ENCODE data around the gene RAB7B. TPM values are rescaled to one million over a fixed set of nuclear protein-coding genes. Genes with fewer than 3 reads are reported as not detected.

The RAB7B gene
- total and polyA plus RNA-seq, 2 experiments from 2014 or later = 4.5 to 22.6 TPM

GRCh38 chr1:205991237-205991636 is 12.0 kb downstream of the RAB7B start:
- TF ChIP-seq CTCF (IDR thresholded peaks at IDR 0.05; ENCODE audit: poor library complexity) (no peak), EZH2phosphoT487 (IDR thresholded peaks at IDR 0.05; ENCODE audit: low read depth, severe bottlenecking, unreplicated experiment) (no peak), EZH2 (IDR thresholded peaks at IDR 0.05; ENCODE audit: borderline replicate concordance) (no peak)
- no peak for DNase-seq (ENCODE audit: low spot score)
- Histone ChIP-seq H3K9me3 (ENCODE audit: low read depth) (no peaks in the 10 kb centered on the region), H3K27me3 (no peaks in the 10 kb centered on the region), H2AFZ (no peak overlapping the region), H3K4me3 (no peak overlapping the region), H3K9me2 (replicated peaks; ENCODE audit: insufficient read depth) (no peaks in the 10 kb centered on the region), H4K20me1 (ENCODE audit: insufficient read depth, poor library complexity, severe bottlenecking) (no peaks in the 10 kb centered on the region), H3K4me2 (no peak overlapping the region), H3K27ac (no peak overlapping the region), H3K4me1 (ENCODE audit: insufficient read depth) (no peaks in the 10 kb centered on the region), H3K79me2 (no peaks in the 10 kb centered on the region), H3K36me3 (replicated peaks; ENCODE audit: insufficient read depth, low read depth) (no peaks in the 10 kb centered on the region)
- WGBS (ENCODE audit: low lambda C conversion rate, missing lambda C conversion rate) = 70% methylated on average over 4 of the region's 4 CpGs

GRCh38 chr1:205990226-205990625 is 13.0 kb downstream of the RAB7B start:
- Histone ChIP-seq H3K36me3 (replicated peaks; ENCODE audit: insufficient read depth, low read depth) (no peaks in the 10 kb centered on the region), H3K27ac (no peak overlapping the region), H3K9me3 (ENCODE audit: low read depth) (no peaks in the 10 kb centered on the region), H3K4me1 (ENCODE audit: insufficient read depth) (no peaks in the 10 kb centered on the region), H3K4me3 (no peak overlapping the region), H3K4me2 (no peak overlapping the region), H3K9me2 (replicated peaks; ENCODE audit: insufficient read depth) (no peaks in the 10 kb centered on the region), H3K27me3 (no peaks in the 10 kb centered on the region), H4K20me1 (ENCODE audit: insufficient read depth, poor library complexity, severe bottlenecking) (no peaks in the 10 kb centered on the region), H2AFZ (no peak overlapping the region), H3K79me2 (no peaks in the 10 kb centered on the region)
- TF ChIP-seq EZH2 (IDR thresholded peaks at IDR 0.05; ENCODE audit: borderline replicate concordance) (no peak), EZH2phosphoT487 (IDR thresholded peaks at IDR 0.05; ENCODE audit: low read depth, severe bottlenecking, unreplicated experiment) (no peak), CTCF (IDR thresholded peaks at IDR 0.05; ENCODE audit: poor library complexity) (no peak)
- DNase-seq (ENCODE audit: low spot score) = no peak
- WGBS (ENCODE audit: low lambda C conversion rate, missing lambda C conversion rate) = 90% methylated on average over 2 of the region's 2 CpGs

- WGBS (ENCODE audit: low lambda C conversion rate, missing lambda C conversion rate) = 88% methylated on average over 5 of the region's 5 CpGs
- no peaks in the 10 kb centered on the region for H4K20me1 ChIP-seq (ENCODE audit: insufficient read depth, poor library complexity, severe bottlenecking)
- H3K4me1 ChIP-seq (ENCODE audit: insufficient read depth) = no peaks in the 10 kb centered on the region
- H3K9me3 ChIP-seq (ENCODE audit: low read depth) = no peaks in the 10 kb centered on the region
- TF ChIP-seq CTCF (IDR thresholded peaks at IDR 0.05; ENCODE audit: poor library complexity) (no peak), EZH2 (IDR thresholded peaks at IDR 0.05; ENCODE audit: borderline replicate concordance) (no peak), EZH2phosphoT487 (IDR thresholded peaks at IDR 0.05; ENCODE audit: low read depth, severe bottlenecking, unreplicated experiment) (no peak)
- H3K79me2 ChIP-seq = no peaks in the 10 kb centered on the region
- no peak overlapping the region for H2AFZ ChIP-seq
- no peak overlapping the region for H3K4me3 ChIP-seq
- no peak for DNase-seq (ENCODE audit: low spot score)
- no peak overlapping the region for H3K4me2 ChIP-seq
- no peaks in the 10 kb centered on the region for H3K27me3 ChIP-seq
- H3K36me3 ChIP-seq (replicated peaks; ENCODE audit: insufficient read depth, low read depth) = no peaks in the 10 kb centered on the region
- no peaks in the 10 kb centered on the region for H3K9me2 ChIP-seq (replicated peaks; ENCODE audit: insufficient read depth)
- H3K27ac ChIP-seq = no peak overlapping the region
These were observed 13.4 kb downstream of the RAB7B start for GRCh38 chr1:205989786-205990185.

- WGBS (ENCODE audit: low lambda C conversion rate, missing lambda C conversion rate) = 89% methylated on average over 12 of the region's 12 CpGs
These were observed 14.6 kb downstream of the RAB7B start for GRCh38 chr1:205988585-205988995.

More at GRCh38 chr1:205988585-205988995, 14.6 kb downstream of the RAB7B start:
- H3K27ac ChIP-seq = no peak overlapping the region
- no peak overlapping the region for H2AFZ ChIP-seq
- no peaks in the 10 kb centered on the region for H4K20me1 ChIP-seq (ENCODE audit: insufficient read depth, poor library complexity, severe bottlenecking)
- TF ChIP-seq EZH2 (IDR thresholded peaks at IDR 0.05; ENCODE audit: borderline replicate concordance) (no peak), CTCF (IDR thresholded peaks at IDR 0.05; ENCODE audit: poor library complexity) (no peak), EZH2phosphoT487 (IDR thresholded peaks at IDR 0.05; ENCODE audit: low read depth, severe bottlenecking, unreplicated experiment) (no peak)
- H3K4me3 ChIP-seq = no peak overlapping the region
- no peaks in the 10 kb centered on the region for H3K4me1 ChIP-seq (ENCODE audit: insufficient read depth)
- no peak overlapping the region for H3K4me2 ChIP-seq
- no peaks in the 10 kb centered on the region for H3K79me2 ChIP-seq
- no peaks in the 10 kb centered on the region for H3K9me3 ChIP-seq (ENCODE audit: low read depth)
- H3K36me3 ChIP-seq (replicated peaks; ENCODE audit: insufficient read depth, low read depth) = no peaks in the 10 kb centered on the region
- no peaks in the 10 kb centered on the region for H3K27me3 ChIP-seq
- no peak for DNase-seq (ENCODE audit: low spot score)
- no peaks in the 10 kb centered on the region for H3K9me2 ChIP-seq (replicated peaks; ENCODE audit: insufficient read depth)
